ENCODE results near the gene RHOT2. TPM values are rescaled to one million over a fixed set of nuclear protein-coding genes. Genes with fewer than 3 reads are reported as not detected.

RHOT2 gene
- total RNA-seq, 1 experiment from 2014 or later: 73.8 TPM

DNA sequence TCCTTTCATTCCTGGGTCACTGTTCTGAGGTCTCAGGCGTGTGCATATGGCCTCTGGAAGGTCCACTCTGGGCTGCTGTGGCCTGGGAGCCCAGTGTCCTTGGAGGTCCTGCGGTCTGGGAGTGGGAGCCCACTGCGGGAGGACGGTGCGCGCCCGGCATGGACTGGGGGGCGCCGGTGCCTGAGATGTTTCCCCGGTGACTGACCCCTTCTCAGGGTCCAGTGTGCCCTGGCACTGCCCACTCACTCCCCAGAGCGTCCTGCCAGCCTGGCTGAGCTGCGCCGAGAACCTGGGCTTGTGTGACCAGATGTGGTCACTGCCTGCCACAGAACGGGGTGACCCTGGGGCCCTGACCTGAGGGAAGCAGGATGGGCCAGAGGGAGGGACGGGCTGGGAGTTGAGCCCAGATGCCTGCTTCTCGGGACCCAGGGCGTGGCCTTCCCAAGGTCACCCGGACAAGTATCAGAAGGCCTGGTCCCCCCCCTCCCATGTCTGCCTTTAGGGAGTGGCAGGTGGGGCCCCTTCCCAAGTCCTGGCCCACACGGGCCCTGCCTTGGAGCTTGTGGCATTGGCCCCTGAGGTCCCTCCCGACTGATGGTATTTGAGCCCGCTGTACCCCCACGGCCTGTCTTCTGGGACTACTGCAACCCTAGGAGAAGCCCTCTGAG is 6.4 kb downstream of the RHOT2 start:
- H3K4me3 ChIP-seq (ENCODE audit: low read length): no peak overlapping the region
- H4K20me1 ChIP-seq (ENCODE audit: insufficient read depth, low read depth, low read length): peaks cover 11% of the 10 kb centered on the region

DNA sequence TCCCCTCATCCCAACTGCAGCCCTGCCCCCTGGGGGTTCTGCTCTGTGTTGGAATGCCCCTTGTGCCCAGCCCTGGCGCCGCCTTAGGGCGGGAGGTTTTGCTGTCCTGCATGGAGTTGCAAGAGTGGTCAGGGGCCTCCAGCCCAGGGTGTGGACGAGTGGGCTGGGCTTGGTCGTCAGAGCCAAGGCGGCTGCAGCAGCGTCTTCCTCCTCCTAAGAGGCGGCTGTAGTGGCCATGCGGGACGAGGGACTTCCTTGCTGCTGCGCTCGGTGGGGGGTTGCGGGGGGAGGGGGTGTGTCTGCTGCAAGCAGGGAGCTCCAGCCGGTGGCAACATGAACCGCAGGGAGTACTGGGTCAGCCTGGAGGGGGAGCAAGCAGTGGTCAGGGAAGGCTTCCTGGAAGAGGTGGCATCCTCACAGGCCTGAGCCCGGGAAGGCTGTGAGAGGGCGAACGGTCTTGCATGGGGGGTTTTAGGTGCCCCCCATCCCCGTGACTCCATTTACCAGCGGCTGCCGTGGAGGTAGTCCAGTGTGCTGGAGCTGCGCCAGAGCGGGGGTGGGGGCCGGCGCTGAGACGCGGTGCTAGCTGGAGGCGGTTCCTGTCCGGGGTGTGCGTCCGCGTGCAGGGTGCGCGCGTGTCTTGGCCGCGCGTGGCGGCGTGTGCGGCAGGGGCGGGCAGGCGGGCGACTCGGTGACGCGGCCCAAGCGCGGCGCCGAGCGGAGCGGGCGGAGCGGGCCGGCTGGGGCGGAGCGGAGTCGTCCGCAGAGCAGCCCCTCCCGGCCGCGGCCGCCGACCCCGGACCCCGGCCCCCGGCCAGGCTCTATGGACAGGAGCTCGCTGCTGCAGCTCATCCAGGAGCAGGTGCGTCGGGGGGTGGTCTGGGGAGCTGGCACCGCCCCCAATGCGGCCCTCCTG is 7.3 kb downstream of the RHOT2 start, which contains the start of gene RHBDL1:
RHBDL1 (plus strand) TSS at position 704 of the 916 bp plus-strand sequence; CDS start at position 824, 120 bp downstream.
- H3K27ac ChIP-seq (ENCODE audit: low read length): no peak within 1 kb of the TSS
- H3K9me2 ChIP-seq (replicated peaks; ENCODE audit: insufficient read depth, low read length): no peaks in the 10 kb centered on the region
- no peaks in the 10 kb centered on the region for H3K27me3 ChIP-seq (ENCODE audit: low read length)
- H2AFZ ChIP-seq (ENCODE audit: low read length): no peak within 1 kb of the TSS
- H3K36me3 ChIP-seq (ENCODE audit: insufficient read depth, low read length): peaks cover 5% of the 10 kb centered on the region; the same call in 1 of the 2 replicates
- H4K20me1 ChIP-seq (ENCODE audit: insufficient read depth, low read depth, low read length): peaks cover 7% of the 10 kb centered on the region; the same call in 1 of the 2 replicates
- H3K9me3 ChIP-seq (ENCODE audit: low read length): no peaks in the 10 kb centered on the region
- H3K9ac ChIP-seq (ENCODE audit: low read length): no peak within 1 kb of the TSS
- peaks cover 6% of the 10 kb centered on the region for H3K4me1 ChIP-seq (ENCODE audit: low read length)
- H3K79me2 ChIP-seq (ENCODE audit: low read length): peaks cover 1% of the 10 kb centered on the region
- H3K4me2 ChIP-seq (ENCODE audit: low read depth, low read length, poor library complexity, severe bottlenecking): no peak within 1 kb of the TSS
- no peak within 1 kb of the TSS for H3K4me3 ChIP-seq (ENCODE audit: low read length)
- DNase-seq: no peak

More for the DNA sequence above, 6.4 kb downstream of the RHOT2 start:
- Histone ChIP-seq H3K4me1 (ENCODE audit: low read length) (peaks cover 4% of the 10 kb centered on the region), H3K9ac (ENCODE audit: low read length) (no peak overlapping the region), H3K36me3 (ENCODE audit: insufficient read depth, low read length) (peaks cover 10% of the 10 kb centered on the region), H3K9me2 (replicated peaks; ENCODE audit: insufficient read depth, low read length) (no peaks in the 10 kb centered on the region), H3K4me2 (ENCODE audit: low read depth, low read length, poor library complexity, severe bottlenecking) (no peak overlapping the region), H3K27ac (ENCODE audit: low read length) (no peak overlapping the region), H3K79me2 (ENCODE audit: low read length) (peaks cover 10% of the 10 kb centered on the region), H3K27me3 (ENCODE audit: low read length) (no peaks in the 10 kb centered on the region), H2AFZ (ENCODE audit: low read length) (no peak overlapping the region), H3K9me3 (ENCODE audit: low read length) (no peaks in the 10 kb centered on the region)
- DNase-seq: no peak

DNA sequence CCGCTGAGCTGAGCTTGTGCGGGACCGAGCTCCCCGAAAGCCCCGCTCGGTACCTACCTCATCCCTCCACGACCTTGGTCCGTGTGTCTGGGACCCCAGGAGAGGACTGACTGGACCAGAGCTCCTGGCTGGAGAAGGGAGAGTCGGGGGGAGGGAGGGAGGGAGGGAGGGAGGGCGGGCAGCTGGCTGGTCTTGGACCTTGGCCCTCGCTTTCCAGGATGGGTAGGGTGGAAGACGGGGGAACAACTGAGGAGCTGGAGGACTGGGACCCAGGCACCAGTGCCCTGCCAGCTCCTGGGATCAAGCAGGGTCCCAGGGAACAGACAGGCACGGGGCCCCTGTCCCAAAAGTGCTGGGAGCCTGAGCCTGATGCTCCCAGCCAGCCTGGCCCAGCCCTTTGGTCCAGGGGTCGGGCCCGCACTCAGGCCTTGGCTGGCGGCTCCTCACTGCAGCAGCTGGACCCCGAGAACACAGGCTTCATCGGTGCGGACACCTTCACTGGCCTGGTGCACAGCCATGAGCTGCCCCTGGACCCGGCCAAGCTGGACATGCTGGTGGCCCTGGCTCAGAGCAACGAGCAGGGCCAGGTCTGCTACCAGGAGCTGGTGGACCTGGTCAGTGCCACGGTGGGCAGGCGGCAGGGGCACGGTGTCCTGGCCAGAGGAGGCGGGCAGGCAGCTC is 8.1 kb downstream of the RHOT2 start:
- Histone ChIP-seq H3K9ac (ENCODE audit: low read length) (no peak overlapping the region), H3K4me2 (ENCODE audit: low read depth, low read length, poor library complexity, severe bottlenecking) (no peak overlapping the region), H3K4me1 (ENCODE audit: low read length) (peaks cover 7% of the 10 kb centered on the region), H3K9me2 (replicated peaks; ENCODE audit: insufficient read depth, low read length) (no peaks in the 10 kb centered on the region), H3K27me3 (ENCODE audit: low read length) (no peaks in the 10 kb centered on the region), H3K4me3 (ENCODE audit: low read length) (no peak overlapping the region), H3K9me3 (ENCODE audit: low read length) (no peaks in the 10 kb centered on the region), H2AFZ (ENCODE audit: low read length) (no peak overlapping the region), H3K36me3 (ENCODE audit: insufficient read depth, low read length) (peaks cover 3% of the 10 kb centered on the region; the same call in 1 of the 2 replicates), H4K20me1 (ENCODE audit: insufficient read depth, low read depth, low read length) (peaks cover 11% of the 10 kb centered on the region; the same call in 1 of the 2 replicates), H3K27ac (ENCODE audit: low read length) (no peak overlapping the region), H3K79me2 (ENCODE audit: low read length) (peaks cover 4% of the 10 kb centered on the region)
- no peak for DNase-seq

DNA sequence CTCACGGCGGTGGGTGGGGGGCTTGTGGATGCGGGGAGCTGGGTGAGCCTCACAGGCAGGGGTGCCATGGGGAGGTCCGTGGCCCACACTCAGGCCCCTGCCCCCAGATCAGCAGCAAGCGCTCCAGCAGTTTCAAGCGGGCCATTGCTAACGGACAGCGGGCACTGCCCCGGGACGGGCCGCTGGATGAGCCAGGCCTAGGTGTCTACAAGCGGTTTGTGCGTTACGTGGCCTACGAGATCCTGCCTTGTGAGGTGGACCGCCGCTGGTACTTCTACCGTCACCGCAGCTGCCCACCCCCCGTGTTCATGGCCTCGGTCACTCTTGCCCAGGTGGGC is 8.6 kb downstream of the RHOT2 start:
- H3K9ac ChIP-seq (ENCODE audit: low read length): no peak overlapping the region
- H3K36me3 ChIP-seq (ENCODE audit: insufficient read depth, low read length): no peaks in the 10 kb centered on the region; the same call in 1 of the 2 replicates
- H3K79me2 ChIP-seq (ENCODE audit: low read length): peaks cover 9% of the 10 kb centered on the region
- H3K9me2 ChIP-seq (replicated peaks; ENCODE audit: insufficient read depth, low read length): no peaks in the 10 kb centered on the region
- H3K4me1 ChIP-seq (ENCODE audit: low read length): peaks cover 12% of the 10 kb centered on the region
- no peak overlapping the region for H3K27ac ChIP-seq (ENCODE audit: low read length)
- H3K4me2 ChIP-seq (ENCODE audit: low read depth, low read length, poor library complexity, severe bottlenecking): no peak overlapping the region
- no peak overlapping the region for H2AFZ ChIP-seq (ENCODE audit: low read length)
- H4K20me1 ChIP-seq (ENCODE audit: insufficient read depth, low read depth, low read length): peaks cover 16% of the 10 kb centered on the region
- no peaks in the 10 kb centered on the region for H3K9me3 ChIP-seq (ENCODE audit: low read length)
- no peak overlapping the region for H3K4me3 ChIP-seq (ENCODE audit: low read length)
- no peaks in the 10 kb centered on the region for H3K27me3 ChIP-seq (ENCODE audit: low read length)
- DNase-seq: no peak

DNA sequence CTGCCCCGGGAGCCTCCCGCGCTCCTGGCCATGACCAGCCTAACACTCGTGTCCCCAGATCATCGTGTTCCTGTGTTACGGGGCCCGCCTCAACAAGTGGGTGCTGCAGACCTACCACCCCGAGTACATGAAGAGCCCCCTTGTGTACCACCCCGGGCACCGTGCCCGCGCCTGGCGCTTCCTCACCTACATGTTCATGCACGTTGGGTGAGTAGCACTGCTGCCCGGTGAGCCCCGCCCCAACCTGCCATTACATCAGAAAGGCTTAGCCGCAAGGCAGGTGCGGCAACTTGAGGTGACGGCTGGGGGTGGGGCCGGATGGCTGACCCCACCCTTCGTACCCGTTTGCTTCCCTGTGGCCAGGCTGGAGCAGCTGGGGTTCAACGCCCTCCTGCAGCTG is 9.0 kb downstream of the RHOT2 start:
- Histone ChIP-seq H3K9ac (ENCODE audit: low read length) (no peak overlapping the region), H3K9me2 (replicated peaks; ENCODE audit: insufficient read depth, low read length) (no peaks in the 10 kb centered on the region), H3K79me2 (ENCODE audit: low read length) (peaks cover 13% of the 10 kb centered on the region), H3K4me2 (ENCODE audit: low read depth, low read length, poor library complexity, severe bottlenecking) (no peak overlapping the region), H3K9me3 (ENCODE audit: low read length) (no peaks in the 10 kb centered on the region), H3K4me3 (ENCODE audit: low read length) (no peak overlapping the region), H3K4me1 (ENCODE audit: low read length) (peaks cover 15% of the 10 kb centered on the region), H3K36me3 (ENCODE audit: insufficient read depth, low read length) (no peaks in the 10 kb centered on the region; the same call in 1 of the 2 replicates), H3K27ac (ENCODE audit: low read length) (no peak overlapping the region), H4K20me1 (ENCODE audit: insufficient read depth, low read depth, low read length) (peaks cover 20% of the 10 kb centered on the region), H3K27me3 (ENCODE audit: low read length) (no peaks in the 10 kb centered on the region), H2AFZ (ENCODE audit: low read length) (no peak overlapping the region)
- DNase-seq: no peak

DNA sequence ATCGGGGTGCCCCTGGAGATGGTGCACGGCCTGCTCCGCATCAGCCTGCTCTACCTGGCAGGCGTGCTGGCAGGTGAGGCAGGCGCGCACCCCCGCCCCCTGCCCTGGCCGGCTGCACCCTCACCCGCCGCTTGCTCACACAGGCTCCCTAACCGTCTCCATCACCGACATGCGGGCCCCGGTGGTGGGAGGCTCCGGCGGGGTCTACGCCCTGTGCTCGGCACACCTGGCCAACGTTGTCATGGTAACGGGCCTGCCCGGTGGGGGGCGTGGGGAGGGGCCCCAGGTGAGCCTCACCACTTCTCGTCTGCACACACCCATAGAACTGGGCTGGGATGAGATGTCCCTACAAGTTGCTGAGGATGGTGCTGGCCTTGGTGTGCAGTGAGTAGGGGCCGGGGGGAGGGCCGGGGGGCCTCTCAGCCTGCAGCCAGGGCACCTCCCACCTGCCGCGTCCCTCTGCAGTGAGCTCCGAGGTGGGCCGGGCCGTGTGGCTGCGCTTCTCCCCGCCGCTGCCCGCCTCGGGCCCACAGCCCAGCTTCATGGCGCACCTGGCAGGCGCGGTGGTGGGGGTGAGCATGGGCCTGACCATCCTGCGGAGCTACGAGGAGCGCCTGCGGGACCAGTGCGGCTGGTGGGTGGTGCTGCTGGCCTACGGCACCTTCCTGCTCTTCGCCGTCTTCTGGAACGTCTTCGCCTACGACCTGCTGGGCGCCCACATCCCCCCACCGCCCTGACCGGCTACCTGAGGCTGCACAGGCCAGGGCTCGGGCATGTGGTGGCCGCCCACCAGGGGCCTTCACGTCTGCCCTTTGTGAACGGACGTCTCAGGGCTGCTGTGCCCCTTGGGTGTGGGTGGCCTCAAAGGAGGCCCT is 9.6 kb downstream of the RHOT2 start:
- H3K4me3 ChIP-seq (ENCODE audit: low read length): no peak overlapping the region
- no peak overlapping the region for H3K9ac ChIP-seq (ENCODE audit: low read length)
- H3K9me3 ChIP-seq (ENCODE audit: low read length): no peaks in the 10 kb centered on the region
- H3K4me1 ChIP-seq (ENCODE audit: low read length): peaks cover 21% of the 10 kb centered on the region
- peaks cover 4% of the 10 kb centered on the region; the same call in 1 of the 2 replicates for H3K36me3 ChIP-seq (ENCODE audit: insufficient read depth, low read length)
- no peak overlapping the region for H3K4me2 ChIP-seq (ENCODE audit: low read depth, low read length, poor library complexity, severe bottlenecking)
- no peak overlapping the region for H2AFZ ChIP-seq (ENCODE audit: low read length)
- peaks cover 20% of the 10 kb centered on the region for H3K79me2 ChIP-seq (ENCODE audit: low read length)
- DNase-seq: no peak
- no peak overlapping the region for H3K27ac ChIP-seq (ENCODE audit: low read length)
- H4K20me1 ChIP-seq (ENCODE audit: insufficient read depth, low read depth, low read length): peaks cover 20% of the 10 kb centered on the region
- H3K9me2 ChIP-seq (replicated peaks; ENCODE audit: insufficient read depth, low read length): no peaks in the 10 kb centered on the region
- H3K27me3 ChIP-seq (ENCODE audit: low read length): no peaks in the 10 kb centered on the region

DNA sequence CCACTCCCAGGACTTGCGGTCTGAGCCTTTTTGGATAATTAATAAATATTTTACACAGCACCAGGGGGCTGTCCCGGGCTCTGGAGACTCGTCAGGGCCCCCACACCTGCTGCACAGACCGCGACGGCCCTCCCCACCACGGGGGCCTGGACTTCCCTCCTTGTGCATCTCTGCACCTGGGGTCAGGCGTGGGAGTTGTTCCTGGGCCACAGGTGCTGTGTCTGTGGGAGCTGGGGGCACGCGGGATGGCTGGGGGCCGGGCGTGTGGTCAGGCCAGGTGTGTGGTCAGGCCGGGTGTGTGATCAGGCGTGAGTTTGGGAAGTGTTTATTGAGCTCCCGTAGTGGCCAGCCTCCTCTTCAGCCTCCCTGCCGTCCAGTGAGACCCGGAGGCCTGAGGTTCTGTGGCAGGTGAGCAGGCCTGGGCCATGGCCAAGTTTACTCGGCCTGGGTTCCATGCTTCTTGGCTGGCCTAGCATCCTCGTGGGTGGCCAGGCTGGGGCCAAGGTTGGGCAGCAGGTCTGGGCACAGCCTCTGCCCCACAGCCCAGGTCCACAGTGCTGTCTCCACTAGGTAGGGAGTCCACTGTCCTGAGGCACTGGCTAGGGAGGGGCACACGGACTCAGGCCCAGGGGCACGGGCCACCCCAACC is 10.4 kb downstream of the RHOT2 start:
- Histone ChIP-seq H3K27ac (ENCODE audit: low read length) (no peak overlapping the region), H3K4me3 (ENCODE audit: low read length) (no peak overlapping the region), H3K36me3 (ENCODE audit: insufficient read depth, low read length) (peaks cover 4% of the 10 kb centered on the region; the same call in 1 of the 2 replicates), H3K4me1 (ENCODE audit: low read length) (peaks cover 29% of the 10 kb centered on the region), H3K9me3 (ENCODE audit: low read length) (no peaks in the 10 kb centered on the region), H2AFZ (ENCODE audit: low read length) (no peak overlapping the region), H4K20me1 (ENCODE audit: insufficient read depth, low read depth, low read length) (peaks cover 20% of the 10 kb centered on the region), H3K79me2 (ENCODE audit: low read length) (peaks cover 26% of the 10 kb centered on the region), H3K9ac (ENCODE audit: low read length) (no peak overlapping the region), H3K4me2 (ENCODE audit: low read depth, low read length, poor library complexity, severe bottlenecking) (no peak overlapping the region), H3K9me2 (replicated peaks; ENCODE audit: insufficient read depth, low read length) (no peaks in the 10 kb centered on the region), H3K27me3 (ENCODE audit: low read length) (no peaks in the 10 kb centered on the region)
- no peak for DNase-seq
